Keratinocyte (primary cell): ENCODE results near the gene LRFN4. TPM values are rescaled to one million over a fixed set of nuclear protein-coding genes. Genes with fewer than 3 reads are reported as not detected.

Source experiments
- DNase-seq: peaks from one replicate; pipeline ENCODE4 v3.0.0-alpha.2; 2011; ENCODE audit warnings: low read depth, missing footprints, low spot score
- FAIRE-seq: peaks from 2 replicates; lab custom pipeline; 2011; peaks lifted over from hg19 to GRCh38; lab: Jason Lieb, UNC
- H2AFZ ChIP-seq: 2 replicates; pipeline ENCODE4 v1.6.0; 2012; ENCODE audit warnings: low read length, control low read depth, inconsistent platforms; ENCODE audit not compliant: control insufficient read depth
- H3K27ac ChIP-seq: 2 replicates; pipeline ENCODE4 v1.5.1; 2011; ENCODE audit warnings: low read length; ENCODE audit not compliant: control insufficient read depth, insufficient read depth
- H3K27me3 ChIP-seq: 3 replicates; pipeline ENCODE4 v1.6.0; 2011; ENCODE audit warnings: low read length; ENCODE audit not compliant: control insufficient read depth, insufficient read depth; ENCODE audit errors: extremely low read depth
- H3K36me3 ChIP-seq, 2 experiments: 2 replicates in 1 of 2; 3 replicates in 1 of 2; pipeline ENCODE4 v1.5.1; 2011; ENCODE audit warnings: low read length in 2 of 2, mild to moderate bottlenecking in 1 of 2; ENCODE audit not compliant: control insufficient read depth in 2 of 2, insufficient read depth in 2 of 2; ENCODE audit errors: extremely low read depth in 1 of 2
- H3K4me1 ChIP-seq: 3 replicates; pipeline ENCODE4 v1.5.1; 2011; ENCODE audit warnings: low read length; ENCODE audit not compliant: control insufficient read depth, insufficient read depth; ENCODE audit errors: extremely low read depth
- H3K4me2 ChIP-seq: 3 replicates; pipeline ENCODE4 v1.6.0; 2011; ENCODE audit warnings: low read depth, low read length; ENCODE audit not compliant: control insufficient read depth, insufficient read depth; ENCODE audit errors: extremely low read depth
- H3K4me3 ChIP-seq, 3 experiments: fragments of 200-600 bp in 1 of 3; sonication (generic) in 1 of 3; 2 replicates in 2 of 3; 3 replicates in 1 of 3; pipeline ENCODE4 v1.5.1; 2011 to 2016; ENCODE audit warnings: low read length in 3 of 3, mild to moderate bottlenecking in 3 of 3, control low read depth in 2 of 3, inconsistent platforms in 1 of 3, low read depth in 1 of 3, mixed read lengths in 1 of 3, mixed run types in 1 of 3, moderate library complexity in 1 of 3; ENCODE audit not compliant: control insufficient read depth in 2 of 3, insufficient read depth in 2 of 3; ENCODE audit errors: extremely low read depth in 1 of 3
- H3K79me2 ChIP-seq: 2 replicates; pipeline ENCODE4 v1.6.0; 2012; ENCODE audit warnings: low read length; ENCODE audit not compliant: control insufficient read depth, insufficient read depth
- H3K9ac ChIP-seq: 3 replicates; pipeline ENCODE4 v1.6.0; 2011; ENCODE audit warnings: low read length; ENCODE audit not compliant: control insufficient read depth, insufficient read depth; ENCODE audit errors: extremely low read depth
- H3K9me1 ChIP-seq: 3 replicates; pipeline ENCODE4 v1.6.0; 2011; ENCODE audit warnings: low read length; ENCODE audit not compliant: control insufficient read depth, insufficient read depth; ENCODE audit errors: extremely low read depth
- H3K9me3 ChIP-seq: 2 replicates; pipeline ENCODE4 v1.5.1; 2012; ENCODE audit warnings: low read depth, low read length; ENCODE audit not compliant: control insufficient read depth
- H4K20me1 ChIP-seq: 3 replicates; pipeline ENCODE4 v1.6.0; 2011; ENCODE audit warnings: low read length; ENCODE audit not compliant: control insufficient read depth, insufficient read depth; ENCODE audit errors: extremely low read depth
- EZH2 ChIP-seq: IDR thresholded peaks from one replicate; pipeline ENCODE4 v1.6.1; 2012; ENCODE audit warnings: inconsistent platforms, mild to moderate bottlenecking, low read length, moderate library complexity
- dilution Hi-C: fragments of 300-500 bp; cut with MboI; formaldehyde crosslinking; loops from one replicate; pipeline ENCODE4 v1.7.0; 2020; ENCODE audit warnings: low sequenced_read_pairs; ENCODE audit not compliant: extremely low pct_ligation_motif_present
- polyA plus RNA-seq, 5 experiments: library from polyadenylated mRNA; depleted of rRNA in 3 of 5; stranded (reverse) in 3 of 5; stranded (forward) in 1 of 5; unstranded in 1 of 5; fragments of >200 nt; gene quantifications; 1 replicate in 1 of 5; 2 replicates in 3 of 5; 3 replicates in 1 of 5; pipeline versions ENCODE4 v1.2.1 to v1.2.3, GENCODE V29; 2011 to 2012; ENCODE audit warnings: missing spikeins in 2 of 5, low read depth in 1 of 5, low replicate concordance in 1 of 5
- TF ChIP-seq, protein P1 (sequence below), 3 experiments: IDR thresholded peaks in 1 of 3; conservative IDR thresholded peaks in 1 of 3; optimal IDR thresholded peaks in 1 of 3; 2 replicates in 2 of 3; 3 replicates in 1 of 3; pipeline versions ENCODE3 to v1.5.1; 2011; ENCODE audit warnings: low read length in 3 of 3, mild to moderate bottlenecking in 3 of 3, moderate library complexity in 2 of 3, control low read depth in 1 of 3, inconsistent platforms in 1 of 3; ENCODE audit not compliant: insufficient read depth in 2 of 3; ENCODE audit errors: extremely low read depth in 1 of 3

The LRFN4 gene
- polyA plus RNA-seq, 1 donor (not counting 4 experiments of a cell fraction or from before 2014, with no cell fraction given): 1.1 TPM

DNA sequence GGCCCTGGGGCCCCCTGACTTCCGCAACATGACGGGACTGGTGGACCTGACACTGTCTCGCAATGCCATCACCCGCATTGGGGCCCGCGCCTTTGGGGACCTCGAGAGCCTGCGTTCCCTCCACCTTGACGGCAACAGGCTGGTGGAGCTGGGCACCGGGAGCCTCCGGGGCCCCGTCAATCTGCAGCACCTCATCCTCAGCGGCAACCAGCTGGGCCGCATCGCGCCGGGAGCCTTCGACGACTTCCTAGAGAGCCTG lies 992 bp downstream of the LRFN4 start:
- Histone ChIP-seq H3K27me3 (no peaks in the 10 kb centered on the region), H3K79me2 (no peaks in the 10 kb centered on the region), H2AFZ (no peak overlapping the region), H3K9me1 (no peaks in the 10 kb centered on the region), H3K9ac (no peak overlapping the region), H3K36me3 (peaks cover 0 to 2% of the 10 kb centered on the region in 2 experiments), H3K4me2 (no peak overlapping the region), H3K9me3 (no peaks in the 10 kb centered on the region), H4K20me1 (no peaks in the 10 kb centered on the region), H3K27ac (no peak overlapping the region), H3K4me1 (peaks cover 6% of the 10 kb centered on the region), H3K4me3 (no peak overlapping the region)
- FAIRE-seq (no peak), DNase-seq (no peak)
- dilution Hi-C loops: no loop called here
- TF ChIP-seq, protein P1, sequence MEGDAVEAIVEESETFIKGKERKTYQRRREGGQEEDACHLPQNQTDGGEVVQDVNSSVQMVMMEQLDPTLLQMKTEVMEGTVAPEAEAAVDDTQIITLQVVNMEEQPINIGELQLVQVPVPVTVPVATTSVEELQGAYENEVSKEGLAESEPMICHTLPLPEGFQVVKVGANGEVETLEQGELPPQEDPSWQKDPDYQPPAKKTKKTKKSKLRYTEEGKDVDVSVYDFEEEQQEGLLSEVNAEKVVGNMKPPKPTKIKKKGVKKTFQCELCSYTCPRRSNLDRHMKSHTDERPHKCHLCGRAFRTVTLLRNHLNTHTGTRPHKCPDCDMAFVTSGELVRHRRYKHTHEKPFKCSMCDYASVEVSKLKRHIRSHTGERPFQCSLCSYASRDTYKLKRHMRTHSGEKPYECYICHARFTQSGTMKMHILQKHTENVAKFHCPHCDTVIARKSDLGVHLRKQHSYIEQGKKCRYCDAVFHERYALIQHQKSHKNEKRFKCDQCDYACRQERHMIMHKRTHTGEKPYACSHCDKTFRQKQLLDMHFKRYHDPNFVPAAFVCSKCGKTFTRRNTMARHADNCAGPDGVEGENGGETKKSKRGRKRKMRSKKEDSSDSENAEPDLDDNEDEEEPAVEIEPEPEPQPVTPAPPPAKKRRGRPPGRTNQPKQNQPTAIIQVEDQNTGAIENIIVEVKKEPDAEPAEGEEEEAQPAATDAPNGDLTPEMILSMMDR (optimal IDR thresholded peaks at IDR 0.05 in 1 of 3, IDR thresholded peaks at IDR 0.05 in 1 of 3, conservative IDR thresholded peaks at IDR 0.05 in 1 of 3; ENCODE audit: extremely low read depth in 1 of 3, insufficient read depth in 2 of 3, low read length in 3 of 3): no peak
- TF ChIP-seq EZH2: no peak

DNA sequence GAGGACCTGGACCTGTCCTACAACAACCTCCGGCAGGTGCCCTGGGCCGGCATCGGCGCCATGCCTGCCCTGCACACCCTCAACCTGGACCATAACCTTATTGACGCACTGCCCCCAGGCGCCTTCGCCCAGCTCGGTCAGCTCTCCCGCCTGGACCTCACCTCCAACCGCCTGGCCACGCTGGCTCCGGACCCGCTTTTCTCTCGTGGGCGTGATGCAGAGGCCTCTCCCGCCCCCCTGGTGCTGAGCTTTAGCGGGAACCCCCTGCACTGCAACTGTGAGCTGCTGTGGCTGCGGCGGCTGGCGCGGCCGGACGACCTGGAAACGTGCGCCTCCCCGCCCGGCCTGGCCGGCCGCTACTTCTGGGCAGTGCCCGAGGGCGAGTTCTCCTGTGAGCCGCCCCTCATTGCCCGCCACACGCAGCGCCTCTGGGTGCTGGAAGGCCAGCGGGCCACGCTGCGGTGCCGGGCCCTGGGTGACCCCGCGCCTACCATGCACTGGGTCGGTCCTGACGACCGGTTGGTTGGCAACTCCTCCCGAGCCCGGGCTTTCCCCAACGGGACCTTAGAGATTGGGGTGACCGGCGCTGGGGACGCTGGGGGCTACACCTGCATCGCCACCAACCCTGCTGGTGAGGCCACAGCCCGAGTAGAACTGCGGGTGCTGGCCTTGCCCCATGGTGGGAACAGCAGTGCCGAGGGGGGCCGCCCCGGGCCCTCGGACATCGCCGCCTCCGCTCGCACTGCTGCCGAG lies 1.5 kb downstream of the LRFN4 start:
- FAIRE-seq: no peak

More for the DNA sequence above, 1.5 kb downstream of the LRFN4 start:
- Histone ChIP-seq H3K9ac (no peak overlapping the region), H3K27me3 (no peaks in the 10 kb centered on the region), H3K4me3 (no peak overlapping the region), H3K36me3 (peaks cover 0 to 4% of the 10 kb centered on the region in 2 experiments), H3K9me3 (no peaks in the 10 kb centered on the region), H3K9me1 (no peaks in the 10 kb centered on the region), H3K4me1 (peaks cover 8% of the 10 kb centered on the region), H4K20me1 (no peaks in the 10 kb centered on the region), H2AFZ (no peak overlapping the region), H3K27ac (no peak overlapping the region), H3K4me2 (no peak overlapping the region), H3K79me2 (no peaks in the 10 kb centered on the region)
- dilution Hi-C loops: no loop called here
- no peak for TF ChIP-seq EZH2
- TF ChIP-seq, protein P1 (optimal IDR thresholded peaks at IDR 0.05 in 1 of 3, IDR thresholded peaks at IDR 0.05 in 1 of 3, conservative IDR thresholded peaks at IDR 0.05 in 1 of 3; ENCODE audit: extremely low read depth in 1 of 3, insufficient read depth in 2 of 3, low read length in 3 of 3): no peak
- DNase-seq: no peak
